ENCODE measurements around the gene LRCH3.
"Not testable (repeated sequence)": the region's sequence is repeated elsewhere in the genome, so short reads cannot be mapped to it uniquely, and the experiment has no call there.

The LRCH3 gene

GRCh38 chr3:197908957-197909701 lies 118.1 kb downstream of the LRCH3 start:
- Mint-ChIP-seq H3K27me3 (no peaks in the 10 kb centered on the region), H3K36me3 (no peaks in the 10 kb centered on the region), H3K4me1 (peaks cover 27% of the 10 kb centered on the region), H3K27ac (no peak overlapping the region), H3K9me3 (no peaks in the 10 kb centered on the region), H3K4me3 (no peak overlapping the region)

- Mint-ChIP-seq H3K27me3 (no peaks in the 10 kb centered on the region), H3K9me3 (no peaks in the 10 kb centered on the region), H3K4me3 (no peak overlapping the region), H3K4me1 (no peaks in the 10 kb centered on the region), H3K36me3 (peaks cover 4% of the 10 kb centered on the region), H3K27ac (no peak overlapping the region)
Measured at GRCh38 chr3:197912741-197913476, 121.9 kb downstream of the LRCH3 start.

GRCh38 chr3:197913641-197914380 lies 122.8 kb downstream of the LRCH3 start:
- no peak overlapping the region for H3K4me3 Mint-ChIP-seq
- no peaks in the 10 kb centered on the region for H3K4me1 Mint-ChIP-seq
- no peaks in the 10 kb centered on the region for H3K27me3 Mint-ChIP-seq
- no peak overlapping the region for H3K27ac Mint-ChIP-seq
- no peaks in the 10 kb centered on the region for H3K9me3 Mint-ChIP-seq
- peaks cover 4% of the 10 kb centered on the region for H3K36me3 Mint-ChIP-seq

- not testable (repeated sequence) for H3K36me3 Mint-ChIP-seq, H3K9me3 Mint-ChIP-seq, H3K27ac Mint-ChIP-seq, H3K4me1 Mint-ChIP-seq, H3K27me3 Mint-ChIP-seq, H3K4me3 Mint-ChIP-seq
Measured at GRCh38 chr3:197921429-197922275, 130.6 kb downstream of the LRCH3 start.

- Mint-ChIP-seq H3K4me3 (no peak overlapping the region), H3K27ac (no peak overlapping the region), H3K27me3 (no peaks in the 10 kb centered on the region), H3K4me1 (no peaks in the 10 kb centered on the region), H3K36me3 (peaks cover 18% of the 10 kb centered on the region), H3K9me3 (no peaks in the 10 kb centered on the region)
Measured at GRCh38 chr3:197926418-197926817, 135.4 kb downstream of the LRCH3 start.

- H3K27me3 Mint-ChIP-seq, H3K9me3 Mint-ChIP-seq, H3K4me3 Mint-ChIP-seq, H3K4me1 Mint-ChIP-seq, H3K27ac Mint-ChIP-seq: not testable (repeated sequence)
- H3K36me3 Mint-ChIP-seq = peaks cover 14% of the 10 kb centered on the region
Measured at GRCh38 chr3:197927578-197927977, 136.5 kb downstream of the LRCH3 start.

GRCh38 chr3:197936819-197937384 lies 145.8 kb downstream of the LRCH3 start:
- Mint-ChIP-seq H3K27me3 (no peaks in the 10 kb centered on the region), H3K36me3 (no peaks in the 10 kb centered on the region), H3K9me3 (no peaks in the 10 kb centered on the region), H3K27ac (no peak overlapping the region), H3K4me1 (no peaks in the 10 kb centered on the region), H3K4me3 (no peak overlapping the region)
